HG03378 (cell line): Measurements from ENCODE around the gene UNC13A.

Experiments
- ATAC-seq: cut with Tn5 transposase; IDR thresholded peaks from one replicate; pipeline ENCODE4 v1.9.1; 2021; ENCODE audit warnings: mild to moderate bottlenecking, moderate library complexity; ENCODE audit not compliant: unreplicated experiment

UNC13A gene

DNA sequence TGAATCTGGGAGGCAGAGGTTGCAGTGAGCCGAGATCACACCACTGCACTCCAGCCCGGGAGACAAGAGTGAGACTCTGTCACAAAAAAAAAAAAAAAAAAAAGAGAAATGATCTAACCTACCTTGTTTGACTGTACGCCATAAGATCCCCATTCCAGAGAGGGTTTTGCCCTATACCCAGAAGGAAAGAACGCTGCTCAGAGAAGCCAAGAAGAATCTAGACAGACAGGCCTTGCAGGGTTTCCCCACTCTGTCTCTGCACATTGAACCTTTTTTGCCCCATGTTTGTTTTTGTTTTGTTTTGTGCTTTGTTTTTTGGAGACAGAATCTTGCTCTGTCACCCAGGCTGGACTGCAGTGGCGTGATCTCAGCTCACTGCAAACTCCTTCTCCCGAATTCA lies 23.7 kb upstream of the UNC13A start:
- ATAC-seq, result no peak

DNA sequence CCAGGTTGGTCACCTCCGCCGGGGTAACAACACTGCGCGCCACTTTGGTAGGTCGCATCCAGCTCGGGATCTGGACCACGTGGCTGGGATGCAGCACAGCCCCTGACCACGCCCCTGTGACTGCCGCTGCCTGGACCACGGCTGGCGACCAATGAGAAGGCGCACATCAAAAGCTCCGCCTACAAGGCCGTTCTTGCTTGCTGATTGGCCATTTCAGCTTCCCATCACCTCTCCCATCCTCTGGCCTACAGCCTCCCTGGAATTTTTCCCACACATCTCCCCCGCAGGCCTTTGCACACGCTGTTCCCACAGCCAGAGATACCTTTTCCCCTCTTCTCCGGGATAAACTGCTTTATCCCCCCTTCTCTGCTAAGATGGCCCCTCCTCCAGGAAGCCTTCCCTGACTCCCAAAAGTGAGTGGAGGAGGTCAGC lies 18.6 kb upstream of the UNC13A start:
- ATAC-seq, result no peak

DNA sequence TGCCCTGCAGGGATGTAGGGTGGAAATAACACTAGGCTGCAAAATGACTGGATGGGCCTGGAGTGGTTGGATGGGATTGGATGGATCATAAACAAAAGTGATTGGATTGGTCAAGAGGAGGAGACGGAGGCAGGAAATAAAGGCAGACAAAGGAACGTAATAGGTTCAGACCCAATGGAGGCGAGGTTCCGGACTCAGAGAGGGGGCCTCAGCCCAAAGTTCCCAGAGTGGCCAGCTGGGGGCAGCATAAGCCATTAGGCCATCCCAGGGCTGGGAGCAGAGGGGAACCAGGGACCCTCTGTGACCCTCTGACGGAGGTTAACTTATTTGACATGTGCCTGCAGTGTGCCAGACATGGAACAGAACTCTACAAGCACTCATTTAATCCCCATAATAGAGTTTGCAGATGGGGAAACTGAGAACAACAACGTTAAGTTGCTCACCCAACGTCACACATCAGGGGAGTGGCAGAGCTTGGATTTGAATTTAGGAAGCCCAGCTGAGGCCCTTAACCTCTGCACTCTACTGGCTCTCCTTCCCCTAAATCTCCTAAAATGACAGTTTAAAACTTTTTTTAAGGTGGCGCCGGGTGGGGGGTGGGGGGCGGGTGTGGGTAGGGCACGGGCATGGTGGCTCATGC lies 15.8 kb upstream of the UNC13A start:
- ATAC-seq, result no peak

DNA sequence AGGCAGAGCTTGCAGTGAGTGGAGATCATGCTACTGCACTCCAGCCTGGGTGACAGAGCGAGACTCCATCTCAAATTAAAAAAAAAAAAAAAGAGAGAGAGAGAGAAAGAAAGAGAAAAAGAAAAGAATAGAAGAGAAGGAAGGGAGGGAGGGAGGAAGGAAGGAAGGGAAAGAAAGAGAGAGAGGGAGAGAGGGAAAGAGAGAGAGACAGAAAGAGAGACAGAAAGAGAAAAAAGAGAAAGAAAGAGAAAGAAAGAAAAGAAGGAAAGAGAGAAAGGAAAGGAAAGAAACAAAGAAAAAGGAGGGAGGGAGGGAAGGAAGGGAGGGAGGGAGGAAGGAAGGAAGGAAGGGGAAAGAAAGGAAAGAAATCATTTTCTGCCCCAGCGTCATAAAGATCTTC lies 7.0 kb upstream of the UNC13A start:
- ATAC-seq, result no peak

- ATAC-seq, result no peak
Measured at GRCh38 chr19:17692566-17692965, 4.4 kb upstream of the UNC13A start.

GRCh38 chr19:17688853-17689595 lies 870 bp upstream of the UNC13A start:
- ATAC-seq, result no peak

GRCh38 chr19:17687141-17687856 lies 855 bp downstream of the UNC13A start:
- no peak for ATAC-seq

DNA sequence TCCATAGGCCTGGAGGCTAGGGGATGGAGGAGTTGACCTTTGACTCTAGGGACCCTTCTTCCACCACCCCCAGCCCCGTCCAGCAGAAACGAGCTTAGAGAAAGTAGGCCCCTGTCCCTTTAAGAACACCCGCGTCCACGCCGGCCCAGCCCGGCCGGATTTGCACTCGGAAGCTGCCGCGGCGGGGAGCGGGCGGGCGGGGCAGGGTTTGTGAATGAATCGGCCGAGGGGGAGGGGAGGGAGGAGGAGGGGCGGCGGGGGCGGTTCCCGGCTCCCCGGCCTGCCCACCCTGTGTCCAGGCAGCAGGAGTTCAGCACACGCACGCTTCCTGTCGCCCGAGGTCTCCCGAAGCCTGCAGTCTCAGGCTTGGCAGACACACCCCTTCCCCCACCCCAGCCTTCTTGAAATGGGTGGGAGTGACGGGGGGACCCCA lies 1.5 kb downstream of the UNC13A start:
- no peak for ATAC-seq

DNA sequence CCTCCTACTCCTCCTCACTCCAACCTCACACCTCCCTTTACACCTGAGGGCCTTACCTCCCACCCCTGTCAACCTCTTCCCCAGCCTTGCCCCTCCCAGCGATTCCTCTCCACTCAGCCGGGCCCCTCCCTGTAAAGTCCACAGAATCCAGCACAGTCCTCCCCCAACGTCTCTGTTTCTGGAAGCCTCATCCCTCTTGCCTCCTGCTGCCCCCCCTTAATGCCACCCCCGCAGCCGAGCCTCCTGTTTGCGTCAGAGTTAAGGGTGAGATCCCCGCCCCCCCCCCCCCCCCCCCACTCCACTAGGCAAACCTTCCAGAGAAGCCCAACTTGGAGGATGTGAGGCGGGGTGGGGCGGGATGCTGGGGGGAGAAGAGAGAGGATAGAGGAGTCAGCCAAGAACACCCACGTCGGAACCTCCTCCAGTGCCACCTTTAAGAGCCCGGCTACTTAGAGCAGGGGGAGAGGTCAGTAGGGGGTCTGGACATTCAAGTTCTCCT lies 2.1 kb downstream of the UNC13A start:
- ATAC-seq, result no peak

- ATAC-seq, result no peak
Measured at GRCh38 chr19:17685451-17686022, 2.6 kb downstream of the UNC13A start.

DNA sequence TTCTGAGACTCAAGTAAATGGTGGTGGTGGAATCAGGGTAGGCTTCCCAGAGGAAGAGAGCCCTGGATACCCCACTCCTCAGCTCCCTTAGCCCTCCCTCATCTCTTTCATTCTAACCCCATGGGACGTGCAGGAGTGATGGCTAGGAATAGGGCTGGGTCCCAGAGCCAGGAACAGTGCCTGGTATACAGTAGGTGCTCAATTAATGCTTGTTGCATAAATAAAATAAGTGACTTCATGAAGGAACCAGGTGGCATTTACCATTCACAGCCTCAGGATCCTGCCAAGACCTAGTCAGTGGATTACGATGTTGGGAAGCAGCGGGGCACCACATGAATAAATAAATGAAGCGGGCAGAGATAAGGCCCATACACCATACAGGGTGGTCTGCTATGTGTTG lies 3.9 kb downstream of the UNC13A start:
- no peak for ATAC-seq

DNA sequence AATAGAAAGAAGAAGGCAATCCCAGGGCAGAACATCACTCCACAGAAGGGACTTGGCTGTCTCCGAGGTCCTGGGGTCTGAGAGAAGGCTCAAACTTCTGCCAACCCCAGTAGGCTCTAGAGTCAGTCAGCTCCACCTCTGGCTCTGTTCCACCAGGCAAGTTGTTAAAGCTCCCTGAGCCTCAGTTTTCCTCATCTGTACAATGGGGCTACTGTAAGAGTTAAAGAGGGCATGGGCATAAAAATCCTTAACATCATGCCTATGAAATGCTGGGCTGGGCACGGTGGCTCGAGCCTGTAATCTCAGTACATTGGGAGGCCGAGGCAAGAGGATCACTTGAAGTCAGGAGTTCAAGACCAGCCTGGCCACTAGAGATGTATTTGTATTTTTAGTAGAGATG lies 5.1 kb downstream of the UNC13A start:
- ATAC-seq, result no peak

DNA sequence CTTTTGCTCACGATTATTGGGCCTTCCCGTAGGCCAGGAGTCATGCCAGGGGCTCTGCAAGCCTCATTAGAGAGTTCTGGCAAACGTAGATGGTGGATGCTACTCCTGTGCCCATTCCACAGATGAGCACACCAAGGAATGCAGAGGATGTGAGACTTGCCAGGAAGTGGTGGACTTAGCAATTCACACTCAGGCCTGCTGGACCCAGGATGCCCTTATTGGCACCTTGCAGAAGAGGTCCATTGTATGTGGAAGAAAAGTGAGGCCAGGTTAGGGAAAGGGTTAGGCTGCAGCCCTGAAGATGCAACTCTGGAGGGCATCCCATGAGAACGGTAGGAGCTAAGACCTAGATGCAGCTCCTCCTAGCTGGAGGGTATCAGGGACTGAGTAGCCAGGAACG lies 5.9 kb downstream of the UNC13A start:
- ATAC-seq, result no peak

GRCh38 chr19:17681505-17682125 lies 6.5 kb downstream of the UNC13A start:
- ATAC-seq, result no peak

DNA sequence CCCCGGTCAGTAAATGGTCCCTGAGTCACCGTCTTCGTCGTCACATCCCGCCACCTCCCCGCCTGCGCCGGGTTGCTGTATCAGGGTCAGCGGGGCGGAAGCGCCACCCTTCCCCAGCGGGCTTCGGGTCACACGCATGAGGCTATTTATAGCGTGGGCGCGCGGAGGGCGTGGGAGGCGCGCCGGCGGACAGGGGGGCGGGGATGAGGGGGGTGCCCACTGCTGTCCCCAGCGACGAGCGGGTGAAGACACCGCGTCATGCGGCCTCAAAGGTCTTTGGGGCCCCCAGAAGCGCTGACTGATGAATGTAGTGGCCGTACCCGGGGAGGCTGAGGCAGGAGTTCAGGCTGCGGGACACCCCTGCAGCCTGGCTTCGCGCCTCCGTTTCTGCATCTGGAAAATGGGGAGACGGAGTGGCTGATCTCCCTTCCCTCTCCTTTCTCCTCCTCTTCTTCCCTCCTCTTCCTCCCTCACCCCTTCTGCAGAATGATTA lies 7.9 kb downstream of the UNC13A start:
- no peak for ATAC-seq

GRCh38 chr19:17679526-17680229 lies 8.5 kb downstream of the UNC13A start:
- no peak for ATAC-seq

DNA sequence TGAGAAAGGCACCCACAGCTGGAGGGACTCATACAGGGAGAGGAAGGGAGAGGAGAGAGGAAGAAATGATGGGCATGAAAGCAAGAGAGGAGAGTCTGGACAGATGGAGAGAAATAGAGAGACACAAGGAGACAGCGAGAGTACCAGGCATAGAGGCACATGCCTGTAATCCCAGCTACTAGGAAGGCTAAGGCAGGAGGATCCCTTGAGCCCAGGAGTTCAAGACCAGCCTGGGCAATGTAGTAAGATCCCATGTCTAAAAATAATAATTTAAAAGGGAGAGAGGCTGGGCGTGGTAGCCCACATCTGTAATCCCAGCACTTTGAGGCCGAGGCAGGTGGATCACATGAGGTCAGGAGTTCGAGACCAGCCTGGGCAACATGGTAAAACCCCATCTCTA lies 9.3 kb downstream of the UNC13A start:
- no peak for ATAC-seq

GRCh38 chr19:17677002-17677401 lies 11.2 kb downstream of the UNC13A start:
- ATAC-seq, result no peak

DNA sequence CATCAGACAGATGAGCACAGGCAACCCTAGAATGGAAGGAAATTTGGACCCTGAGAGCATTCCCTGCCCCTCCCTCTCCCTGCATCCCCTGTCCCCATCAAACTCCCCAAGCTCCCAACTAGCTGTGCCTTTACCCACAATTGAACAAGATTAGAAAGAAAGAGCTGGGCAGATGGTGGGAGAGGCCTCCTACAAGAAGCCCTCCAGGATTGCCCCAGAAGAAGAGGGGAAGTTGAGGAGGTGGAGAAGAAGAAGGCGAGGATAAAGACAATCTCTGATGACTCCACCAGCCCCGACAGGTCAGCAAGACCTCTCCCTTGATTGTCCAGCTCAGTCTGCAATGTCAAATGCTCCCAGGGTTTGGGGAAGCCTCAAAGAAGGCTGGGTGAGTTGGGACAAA lies 11.9 kb downstream of the UNC13A start:
- no peak for ATAC-seq
